ENCODE data around the gene ATP6V1G1. TPM values are rescaled to one million over a fixed set of nuclear protein-coding genes. Genes with fewer than 3 reads are reported as not detected.

Gene ATP6V1G1
- total RNA-seq, 1 donor from 2014 or later = 111 TPM

- Mint-ChIP-seq H3K27ac (ENCODE audit: unreplicated experiment) (no peak overlapping the region), H3K9me3 (no peaks in the 10 kb centered on the region), H3K4me3 (no peak overlapping the region), H3K27me3 (ENCODE audit: low read depth) (no peaks in the 10 kb centered on the region), H3K36me3 (ENCODE audit: low read depth) (no peaks in the 10 kb centered on the region), H3K4me1 (peaks cover 14% of the 10 kb centered on the region)
- no peak for TF ChIP-seq CTCF (conservative IDR thresholded peaks at IDR 0.05)
- DNase-seq (ENCODE audit: low read depth, low spot score) = no peak
Measured at GRCh38 chr9:114580609-114581193, 6.9 kb upstream of the ATP6V1G1 start.

DNA sequence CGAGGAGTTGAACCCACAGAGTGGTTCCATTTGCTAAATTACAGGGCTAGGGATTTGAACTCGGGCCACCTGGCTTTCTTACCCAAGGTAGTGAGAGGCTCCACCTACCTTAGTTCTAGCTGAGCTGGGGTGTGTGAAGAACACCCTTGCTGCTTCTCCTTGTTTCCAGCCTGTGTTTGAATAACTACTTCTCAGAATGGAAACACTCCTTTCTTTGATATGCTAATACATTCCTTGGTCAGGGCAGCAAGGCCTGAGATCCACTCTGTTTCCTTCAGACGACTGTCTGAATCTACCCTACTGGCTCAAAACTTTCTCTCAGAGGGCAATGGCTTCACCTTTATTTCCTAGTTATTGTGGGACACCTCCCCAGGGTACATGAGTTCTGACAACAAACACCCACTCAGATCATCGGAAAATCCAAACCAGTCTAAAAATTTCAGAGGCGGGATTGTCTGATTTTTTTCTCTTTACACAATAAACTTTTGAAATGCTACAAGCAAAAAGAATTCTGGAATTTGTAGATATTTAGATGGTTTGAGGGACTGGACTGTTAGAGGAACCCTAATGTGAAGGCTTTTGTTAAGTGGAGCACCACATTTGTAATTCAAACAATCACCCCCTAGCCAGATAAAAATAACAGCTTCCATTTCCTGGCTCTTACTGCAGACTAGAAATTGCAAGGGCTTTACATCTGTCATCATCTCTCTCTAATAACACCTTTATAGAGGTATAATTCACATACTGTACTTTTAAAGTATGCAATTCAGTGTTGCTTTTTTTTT, 4.0 kb upstream of the ATP6V1G1 start:
- H3K27me3 Mint-ChIP-seq (ENCODE audit: low read depth) = no peaks in the 10 kb centered on the region
- no peaks in the 10 kb centered on the region for H3K9me3 Mint-ChIP-seq
- peaks cover 26% of the 10 kb centered on the region for H3K4me1 Mint-ChIP-seq
- peak overlapping the region; percentile 80 for H3K4me3 Mint-ChIP-seq
- H3K27ac Mint-ChIP-seq (ENCODE audit: unreplicated experiment) = peak overlapping the region; percentile 31
- no peaks in the 10 kb centered on the region for H3K36me3 Mint-ChIP-seq (ENCODE audit: low read depth)
- TF ChIP-seq CTCF (conservative IDR thresholded peaks at IDR 0.05) = no peak
- no peak for DNase-seq (ENCODE audit: low read depth, low spot score)

DNA sequence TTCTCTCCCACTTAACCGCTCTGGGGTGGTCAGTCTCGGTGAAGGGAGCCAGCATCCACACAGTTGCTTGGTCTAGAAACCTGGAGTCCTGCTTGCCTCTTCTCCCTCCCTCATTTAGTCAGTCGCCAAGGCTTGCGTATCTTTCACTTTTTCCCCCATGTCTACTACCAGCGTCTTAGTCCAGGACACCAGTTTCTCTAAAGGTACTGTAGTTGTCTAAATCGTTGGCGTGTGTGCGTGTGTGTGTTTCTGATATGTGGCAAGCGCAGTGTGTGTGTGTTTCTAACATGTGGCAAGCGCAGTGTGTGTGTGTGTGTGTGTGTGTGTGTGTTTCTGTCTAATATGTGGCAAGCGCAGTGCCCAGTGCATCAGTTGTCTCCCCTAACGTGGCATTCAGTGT, 641 bp downstream of the ATP6V1G1 start:
- Mint-ChIP-seq H3K9me3 (no peaks in the 10 kb centered on the region), H3K27ac (ENCODE audit: unreplicated experiment) (peak overlapping the region; percentile 100), H3K27me3 (ENCODE audit: low read depth) (no peaks in the 10 kb centered on the region), H3K4me3 (peak overlapping the region; percentile 99), H3K36me3 (ENCODE audit: low read depth) (peaks cover 3% of the 10 kb centered on the region), H3K4me1 (peaks cover 44% of the 10 kb centered on the region)
- TF ChIP-seq CTCF (conservative IDR thresholded peaks at IDR 0.05) = no peak
- DNase-seq (ENCODE audit: low read depth, low spot score) = no peak

GRCh38 chr9:114588651-114589526, 1.3 kb downstream of the ATP6V1G1 start:
- H3K4me1 Mint-ChIP-seq = peaks cover 37% of the 10 kb centered on the region
- peaks cover 3% of the 10 kb centered on the region for H3K36me3 Mint-ChIP-seq (ENCODE audit: low read depth)
- no peaks in the 10 kb centered on the region for H3K9me3 Mint-ChIP-seq
- H3K27ac Mint-ChIP-seq (ENCODE audit: unreplicated experiment) = peak overlapping the region; percentile 100
- no peak for DNase-seq (ENCODE audit: low read depth, low spot score)
- peak overlapping the region; percentile 99 for H3K4me3 Mint-ChIP-seq
- no peaks in the 10 kb centered on the region for H3K27me3 Mint-ChIP-seq (ENCODE audit: low read depth)
- no peak for TF ChIP-seq CTCF (conservative IDR thresholded peaks at IDR 0.05)

DNA sequence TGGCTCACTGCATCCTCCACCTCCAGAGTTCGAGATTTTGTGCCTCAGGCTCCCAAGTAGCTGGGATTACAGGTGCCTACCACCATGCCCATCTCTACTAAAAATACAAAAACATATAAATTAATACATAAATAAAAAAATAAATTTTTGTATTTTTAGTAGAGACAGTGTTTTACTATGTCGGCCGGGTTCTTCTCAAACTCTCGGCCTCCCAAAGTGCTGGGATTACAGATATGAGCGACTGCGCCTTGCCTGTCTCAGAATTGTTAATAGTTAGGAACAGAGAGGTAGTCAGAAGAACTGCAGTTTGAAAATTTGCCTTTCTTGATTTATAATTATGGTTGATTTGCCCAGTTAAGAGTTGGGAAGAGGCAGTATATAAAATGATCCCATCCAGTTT, 2.8 kb downstream of the ATP6V1G1 start:
- no peak overlapping the region for H3K27ac Mint-ChIP-seq (ENCODE audit: unreplicated experiment)
- no peaks in the 10 kb centered on the region for H3K9me3 Mint-ChIP-seq
- H3K4me3 Mint-ChIP-seq = peak overlapping the region; percentile 75
- peaks cover 32% of the 10 kb centered on the region for H3K4me1 Mint-ChIP-seq
- H3K36me3 Mint-ChIP-seq (ENCODE audit: low read depth) = peaks cover 6% of the 10 kb centered on the region
- no peak for DNase-seq (ENCODE audit: low read depth, low spot score)
- H3K27me3 Mint-ChIP-seq (ENCODE audit: low read depth) = no peaks in the 10 kb centered on the region
- TF ChIP-seq CTCF (conservative IDR thresholded peaks at IDR 0.05) = no peak
